Right lobe of liver (tissue), 4 donors: ENCODE results near the gene ERP27.

Experiments
- CTCF ChIP-seq, 4 donors: fragments of 200-600 bp in 3 of 4; fragments of 450-650 bp in 1 of 4; IDR thresholded peaks; one replicate each; pipeline versions ENCODE4 v1.5.1 to v1.8.0; 2016 to 2022; ENCODE audit warnings: antibody characterized with exemption in 4 of 4, mild to moderate bottlenecking in 2 of 4
- POLR2A ChIP-seq: fragments of 450-650 bp; IDR thresholded peaks from one replicate; pipeline ENCODE4 v1.6.1; 2017; ENCODE audit warnings: antibody characterized with exemption, mild to moderate bottlenecking
- donor health status: DM: no; HTN: no; CAD: no.
- donor health status: DM: no; HTN: no; CAD: no.
- donor health status: DM: no; HTN: yes; CAD: no.

GRCh38 chr12:14984036-14984435 lies 45.7 kb upstream of the ERP27 start:
- TF ChIP-seq CTCF (IDR thresholded peaks at IDR 0.05): no peak
- no peak for TF ChIP-seq POLR2A
